B cell (primary cell): ENCODE results near the gene SKAP1. TPM values are rescaled to one million over a fixed set of nuclear protein-coding genes. Genes with fewer than 3 reads are reported as not detected.

Source experiments
- ATAC-seq: fragments of 200-7000 bp; cut with Tn5 transposase; one replicate; pipeline ENCODE4 v1.10.0; 2021; ENCODE audit warnings: low read depth, mild to moderate bottlenecking, moderate number of reproducible peaks, moderate library complexity
- CTCF ChIA-PET: fragments of 350-600 bp; sonication (Branson Sonifier 250); formaldehyde crosslinking; loops from one replicate; lab custom pipeline; 2021; ENCODE audit warnings: antibody characterized with exemption, inconsistent platforms; lab: Charles Lee
- POLR2A ChIA-PET: fragments of 350-600 bp; sonication (Branson Sonifier 250); formaldehyde crosslinking; loops from one replicate; lab custom pipeline; 2021; ENCODE audit warnings: antibody characterized with exemption; lab: Charles Lee
- DNase-seq: peaks from one replicate; pipeline ENCODE4 v3.0.0; 2013
- H2AFZ ChIP-seq: 2 replicates; pipeline ENCODE4 v1.6.1; 2012; ENCODE audit warnings: mild to moderate bottlenecking, low read depth, low read length; ENCODE audit not compliant: insufficient read depth, poor library complexity, severe bottlenecking
- H3K27ac ChIP-seq, 2 donors: 1 replicate in 1 of 2; 2 replicates in 1 of 2; pipeline ENCODE4 v1.5.1; 2012 to 2013; ENCODE audit warnings: low read length in 2 of 2, mild to moderate bottlenecking in 2 of 2, moderate library complexity in 1 of 2
- H3K27me3 ChIP-seq, 4 experiments: fragments of 200-600 bp in 1 of 4; sonication (generic) in 1 of 4; replicated peaks in 1 of 4; 1 replicate in 2 of 4; 2 replicates in 2 of 4; pipeline versions ENCODE4 v1.6.1 to v1.7.0; 2013 to 2016; ENCODE audit warnings: low read length in 3 of 4, mild to moderate bottlenecking in 2 of 4, mixed read lengths in 1 of 4, moderate library complexity in 1 of 4; ENCODE audit not compliant: insufficient read depth in 4 of 4, control insufficient read depth in 3 of 4; ENCODE audit errors: control extremely low read depth in 1 of 4
- H3K36me3 ChIP-seq, 2 experiments: replicated peaks in 1 of 2; 1 replicate in 1 of 2; 2 replicates in 1 of 2; pipeline versions ENCODE4 v1.6.1 to v1.7.1; 2013; ENCODE audit warnings: low read length in 1 of 2; ENCODE audit not compliant: insufficient read depth in 2 of 2, control insufficient read depth in 1 of 2; ENCODE audit errors: control extremely low read depth in 1 of 2, extremely low read depth in 1 of 2
- H3K4me1 ChIP-seq, 2 donors: fragments of 200-600 bp in 1 of 2; sonication (generic) in 1 of 2; 1 replicate in 1 of 2; 2 replicates in 1 of 2; pipeline versions ENCODE4 v1.5.1 to v1.6.1; 2013 to 2017; ENCODE audit warnings: low read length in 2 of 2; ENCODE audit not compliant: control insufficient read depth in 2 of 2, insufficient read depth in 2 of 2
- H3K4me2 ChIP-seq: replicated peaks from 2 replicates; pipeline ENCODE3; 2012; ENCODE audit warnings: mild to moderate bottlenecking, low read depth, low read length; ENCODE audit not compliant: poor library complexity, severe bottlenecking
- H3K4me3 ChIP-seq, 5 experiments: fragments of 200-600 bp in 1 of 5; sonication (generic) in 1 of 5; 1 replicate in 3 of 5; 2 replicates in 2 of 5; pipeline versions ENCODE4 v1.5.1 to v1.7.0; 2011 to 2016; ENCODE audit warnings: low read length in 4 of 5, mild to moderate bottlenecking in 4 of 5, low read depth in 2 of 5, control low read depth in 1 of 5, moderate library complexity in 1 of 5; ENCODE audit not compliant: insufficient read depth in 1 of 5; ENCODE audit errors: control extremely low read depth in 1 of 5, extremely low read depth in 1 of 5
- H3K79me2 ChIP-seq: fragments of 200-600 bp; sonication (generic); one replicate; pipeline ENCODE4 v1.6.0; 2016; ENCODE audit warnings: low read length; ENCODE audit not compliant: control insufficient read depth, insufficient read depth
- H3K9ac ChIP-seq: fragments of 200-600 bp; sonication (generic); 2 replicates; pipeline ENCODE4 v1.6.1; 2017; ENCODE audit warnings: mild to moderate bottlenecking, low read length, moderate library complexity
- H3K9me3 ChIP-seq, 3 donors: one replicate each; pipeline versions ENCODE4 v1.6.1 to v1.7.1; 2013; ENCODE audit warnings: low read length in 2 of 3; ENCODE audit not compliant: control insufficient read depth in 2 of 3, insufficient read depth in 1 of 3; ENCODE audit errors: control extremely low read depth in 1 of 3
- H4K20me1 ChIP-seq: 2 replicates; pipeline ENCODE4 v1.6.0; 2012; ENCODE audit warnings: mild to moderate bottlenecking, low read length; ENCODE audit not compliant: insufficient read depth, control insufficient read depth, poor library complexity, severe bottlenecking
- H3K27ac Mint-ChIP-seq: one replicate; pipeline ENCODE4 v1.8.0; 2021; ENCODE audit warnings: mixed read lengths
- H3K27me3 Mint-ChIP-seq: one replicate; pipeline ENCODE4 v1.8.0; 2021; ENCODE audit warnings: mixed read lengths
- H3K4me1 Mint-ChIP-seq: one replicate; pipeline ENCODE4 v1.8.0; 2021; ENCODE audit warnings: mixed read lengths
- H3K4me3 Mint-ChIP-seq: one replicate; pipeline ENCODE4 v1.8.0; 2021; ENCODE audit warnings: mixed read lengths
- H3K9me3 Mint-ChIP-seq: one replicate; pipeline ENCODE4 v1.8.0; 2022; ENCODE audit warnings: mixed read lengths; ENCODE audit not compliant: insufficient read depth
- CTCF ChIP-seq: fragments of 200-600 bp; IDR thresholded peaks from one replicate; pipeline ENCODE4 v1.8.0; 2022; ENCODE audit warnings: antibody characterized with exemption, mild to moderate bottlenecking
- EZH2 ChIP-seq: IDR thresholded peaks from 2 replicates; pipeline ENCODE4 v1.6.1; 2012; ENCODE audit warnings: borderline replicate concordance, low read depth, mild to moderate bottlenecking, moderate library complexity, low read length; ENCODE audit not compliant: insufficient read depth, poor library complexity, severe bottlenecking
- WGBS: methylation state at CpG from one replicate; pipeline ENCODE4 v1.1.5; 2013; ENCODE audit warnings: missing lambda C conversion rate; ENCODE audit not compliant: insufficient coverage; 5-methylcytosine and 5-hydroxymethylcytosine counted together
- intact Hi-C: fragments of 100-400 bp; cut with micrococcal nuclease; formaldehyde crosslinking; loops from one replicate; pipeline ENCODE4 v1.10.0; 2022
- polyA plus RNA-seq: library from polyadenylated mRNA; depleted of rRNA; stranded (reverse); fragments of >200 nt; gene quantifications from 2 replicates; pipeline ENCODE4 v1.2.3, GENCODE V29; 2012
- total RNA-seq, 2 donors: library from RNA; stranded (reverse); fragments of 120-200 nt in 1 of 2; gene quantifications; 1 replicate in 1 of 2; 2 replicates in 1 of 2; pipeline versions ENCODE4 v1.2.3 to v1.2.4, GENCODE V29; 2013 to 2022

Gene SKAP1
- total and polyA plus RNA-seq, 2 donors (not counting 1 experiment from before 2014, with no cell fraction given), result 33.1 to 37.3 TPM

GRCh38 chr17:48106802-48107136 is 323.2 kb downstream of the SKAP1 start:
- peaks cover 0 to 4% (median 4%) of the 10 kb centered on the region in 3 donors for H3K9me3 ChIP-seq
- H3K36me3 ChIP-seq, result no peaks in the 10 kb centered on the region
- intact Hi-C loops, result loop anchor here (1.0 to 10.0 kb wide), 5 partner anchors 8 to 1088 kb away; partner anchors contain the start of genes NFE2L1, SP2 and UBE2Z
- no peaks in the 10 kb centered on the region for H3K9me3 Mint-ChIP-seq
- peak overlapping the region; percentile 71 to 94 (median 79) for H3K4me3 ChIP-seq
- H3K27me3 Mint-ChIP-seq, result no peaks in the 10 kb centered on the region
- H3K27ac ChIP-seq, result peak overlapping the region; percentile 88 to 94
- H3K4me2 ChIP-seq, result peak overlapping the region; percentile 68
- H3K4me1 ChIP-seq, result peaks cover 45 to 61% of the 10 kb centered on the region in 2 donors
- H3K4me1 Mint-ChIP-seq, result peaks cover 58% of the 10 kb centered on the region
- ATAC-seq (no peak), DNase-seq (no peak)
- H3K79me2 ChIP-seq, result peaks cover 38% of the 10 kb centered on the region
- H3K4me3 Mint-ChIP-seq, result peak overlapping the region; percentile 91
- 49% methylated on average over 13 of the region's 13 CpGs for WGBS
- POLR2A ChIA-PET, result interaction anchor here (1.2 kb wide), 1 partner anchor 211 kb away, joined by 4 read pairs; the partner anchor contains the start of gene SP2
- H3K9ac ChIP-seq, result peak overlapping the region; percentile 84
- H3K27ac Mint-ChIP-seq, result peak overlapping the region; percentile 97
- CTCF ChIA-PET, result interaction anchor here (1.3 to 3.5 kb wide), 10 partner anchors 10 to 201 kb away, joined by 3 to 24 read pairs (median 9); partner anchors contain the start of gene CDK5RAP3
- no peaks in the 10 kb centered on the region for H4K20me1 ChIP-seq
- TF ChIP-seq CTCF, result no peak
- TF ChIP-seq EZH2, result no peak
- H3K27me3 ChIP-seq, result no peaks in the 10 kb centered on the region
- H2AFZ ChIP-seq, result peak overlapping the region; percentile 91

GRCh38 chr17:48104440-48104839 is 325.6 kb downstream of the SKAP1 start:
- Mint-ChIP-seq H3K4me1 (peaks cover 50% of the 10 kb centered on the region), H3K27me3 (no peaks in the 10 kb centered on the region), H3K9me3 (no peaks in the 10 kb centered on the region), H3K27ac (peak overlapping the region; percentile 23), H3K4me3 (no peak overlapping the region)
- peaks cover 36% of the 10 kb centered on the region for H3K79me2 ChIP-seq
- no peak overlapping the region for H3K9ac ChIP-seq
- no peak for TF ChIP-seq CTCF
- TF ChIP-seq EZH2, result no peak
- H3K36me3 ChIP-seq, result no peaks in the 10 kb centered on the region
- WGBS, result 76% methylated on average over 3 of the region's 7 CpGs
- H3K27me3 ChIP-seq, result no peaks in the 10 kb centered on the region
- ATAC-seq (no peak), DNase-seq (no peak)
- H3K4me3 ChIP-seq, result no peak overlapping the region
- no peak overlapping the region for H3K4me2 ChIP-seq
- CTCF ChIA-PET, result interaction anchor here (0.5 to 1.6 kb wide), 2 partner anchors 29 to 74 kb away, joined by 3 read pairs; no protein-coding TSS in a partner anchor
- peaks cover 0 to 4% (median 4%) of the 10 kb centered on the region in 3 donors for H3K9me3 ChIP-seq
- peaks cover 31 to 50% of the 10 kb centered on the region in 2 donors for H3K4me1 ChIP-seq
- no peak overlapping the region for H3K27ac ChIP-seq
- POLR2A ChIA-PET, result interaction anchor here (0.7 kb wide), 1 partner anchor 492 kb away, joined by 7 read pairs; no protein-coding TSS in a partner anchor
- intact Hi-C loops, result loop anchor here (10.0 kb wide), 2 partner anchors 800 to 1090 kb away; partner anchors contain the start of gene UBE2Z
- no peak overlapping the region for H2AFZ ChIP-seq
- no peaks in the 10 kb centered on the region for H4K20me1 ChIP-seq
